Astrocyte of the cerebellum (primary cell): ENCODE results near the gene CHMP1A.

Experiments
- DNase-seq: peaks from one replicate; pipeline ENCODE4 v3.0.0-alpha.2; 2011; ENCODE audit warnings: low read depth
- H3K4me3 ChIP-seq: 2 replicates; pipeline ENCODE4 v1.5.1; 2011; ENCODE audit warnings: mild to moderate bottlenecking, low read depth, low read length, moderate library complexity
- in situ Hi-C: cut with HindIII; loops from 2 replicates; pipeline ENCODE4 v1.10.0; 2017; ENCODE audit warnings: low sequenced_read_pairs
- TF ChIP-seq, protein P1 (sequence below): IDR thresholded peaks from 2 replicates; pipeline ENCODE4 v1.5.1; 2012; ENCODE audit warnings: low read length, low read depth, moderate library complexity, mild to moderate bottlenecking; ENCODE audit errors: missing control alignments

Gene CHMP1A

DNA sequence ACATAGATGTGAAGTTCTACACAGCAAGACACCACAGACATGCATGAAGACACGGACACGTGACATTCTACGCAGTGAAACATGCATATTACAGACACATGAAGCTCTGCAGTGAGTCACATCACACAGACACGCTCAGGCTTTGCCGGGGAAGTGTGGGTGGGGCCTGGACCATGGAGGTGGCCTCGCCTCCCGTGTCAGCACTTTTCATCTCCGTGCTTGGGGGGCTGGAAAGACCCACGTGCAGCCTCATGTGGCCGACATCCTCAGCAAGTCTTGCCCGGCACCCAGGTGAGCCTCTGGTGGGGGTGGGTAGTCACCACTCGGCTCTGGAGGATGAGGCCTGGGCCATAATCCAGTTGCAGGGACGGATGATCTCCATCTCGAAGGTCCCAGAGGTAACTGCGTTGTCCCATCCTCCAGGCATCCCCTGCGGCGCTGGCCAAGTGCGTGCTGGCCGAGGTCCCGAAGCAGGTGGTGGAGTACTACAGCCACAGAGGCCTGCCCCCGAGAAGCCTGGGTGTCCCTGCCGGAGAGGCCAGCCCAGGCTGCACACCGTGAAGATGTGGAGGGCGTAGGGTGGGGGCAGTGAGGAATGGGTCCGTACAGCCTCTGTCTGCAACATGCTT, 61.3 kb downstream of the CHMP1A start:
- TF ChIP-seq, protein P1, sequence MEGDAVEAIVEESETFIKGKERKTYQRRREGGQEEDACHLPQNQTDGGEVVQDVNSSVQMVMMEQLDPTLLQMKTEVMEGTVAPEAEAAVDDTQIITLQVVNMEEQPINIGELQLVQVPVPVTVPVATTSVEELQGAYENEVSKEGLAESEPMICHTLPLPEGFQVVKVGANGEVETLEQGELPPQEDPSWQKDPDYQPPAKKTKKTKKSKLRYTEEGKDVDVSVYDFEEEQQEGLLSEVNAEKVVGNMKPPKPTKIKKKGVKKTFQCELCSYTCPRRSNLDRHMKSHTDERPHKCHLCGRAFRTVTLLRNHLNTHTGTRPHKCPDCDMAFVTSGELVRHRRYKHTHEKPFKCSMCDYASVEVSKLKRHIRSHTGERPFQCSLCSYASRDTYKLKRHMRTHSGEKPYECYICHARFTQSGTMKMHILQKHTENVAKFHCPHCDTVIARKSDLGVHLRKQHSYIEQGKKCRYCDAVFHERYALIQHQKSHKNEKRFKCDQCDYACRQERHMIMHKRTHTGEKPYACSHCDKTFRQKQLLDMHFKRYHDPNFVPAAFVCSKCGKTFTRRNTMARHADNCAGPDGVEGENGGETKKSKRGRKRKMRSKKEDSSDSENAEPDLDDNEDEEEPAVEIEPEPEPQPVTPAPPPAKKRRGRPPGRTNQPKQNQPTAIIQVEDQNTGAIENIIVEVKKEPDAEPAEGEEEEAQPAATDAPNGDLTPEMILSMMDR = no peak
- in situ Hi-C loops = no loop called here
- no peak for DNase-seq
- no peak overlapping the region for H3K4me3 ChIP-seq

DNA sequence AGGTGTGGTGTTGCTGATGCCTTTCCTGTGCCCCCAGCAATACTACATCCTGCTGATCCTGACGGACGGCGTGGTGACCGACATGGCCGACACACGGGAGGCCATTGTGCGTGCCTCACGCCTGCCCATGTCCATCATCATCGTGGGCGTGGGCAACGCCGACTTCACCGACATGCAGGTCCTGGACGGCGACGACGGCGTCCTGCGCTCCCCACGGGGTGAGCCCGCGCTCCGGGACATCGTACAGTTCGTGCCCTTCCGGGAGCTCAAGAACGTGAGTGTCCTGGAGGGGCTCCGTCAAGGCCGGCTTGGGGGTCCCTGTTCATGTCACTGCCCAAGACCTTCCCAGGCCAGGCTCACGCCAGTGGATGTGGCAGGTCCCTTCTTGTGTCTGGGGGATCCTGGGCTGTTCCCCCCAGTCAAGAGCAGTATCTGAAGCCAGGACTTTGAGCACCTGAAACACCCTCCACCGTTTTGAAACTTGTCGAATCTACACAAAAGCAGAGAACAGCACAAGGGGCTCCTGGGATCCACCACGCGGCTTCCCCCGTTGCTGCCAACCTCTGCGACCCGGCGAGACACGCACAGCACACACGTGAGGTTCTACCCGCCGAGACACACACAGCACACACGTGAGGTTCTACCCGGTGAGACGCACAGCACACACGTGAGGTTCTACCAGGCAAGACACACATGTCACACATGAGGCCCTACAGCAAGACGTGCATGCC, 62.0 kb downstream of the CHMP1A start:
- H3K4me3 ChIP-seq = no peak overlapping the region
- no peak for DNase-seq
- in situ Hi-C loops = no loop called here
- TF ChIP-seq, protein P1 = no peak
